Peyer's patch (tissue), 4 donors: Measurements from ENCODE around the gene CSMD2.

Experiments used
- CTCF ChIP-seq, 6 experiments: fragments of 450-650 bp in 4 of 6; fragments of 200-600 bp in 2 of 6; sonication (generic) in 1 of 6; IDR thresholded peaks; one replicate each; pipeline ENCODE4 v1.5.1; 2017 to 2019; ENCODE audit warnings: antibody characterized with exemption in 6 of 6, mild to moderate bottlenecking in 3 of 6, moderate library complexity in 1 of 6
- POLR2A ChIP-seq, 2 donors: fragments of 450-650 bp; IDR thresholded peaks; one replicate each; pipeline ENCODE4 v1.5.1; 2017; ENCODE audit warnings: antibody characterized with exemption in 2 of 2, mild to moderate bottlenecking in 2 of 2, moderate library complexity in 2 of 2

- TF ChIP-seq CTCF (IDR thresholded peaks at IDR 0.05) (no peak), POLR2A (IDR thresholded peaks at IDR 0.05) (no peak)
Measured at GRCh38 chr1:33784876-33785275, 380.2 kb downstream of the CSMD2 start.
